ENCODE measurements around the gene ARHGAP26.

Gene ARHGAP26

DNA sequence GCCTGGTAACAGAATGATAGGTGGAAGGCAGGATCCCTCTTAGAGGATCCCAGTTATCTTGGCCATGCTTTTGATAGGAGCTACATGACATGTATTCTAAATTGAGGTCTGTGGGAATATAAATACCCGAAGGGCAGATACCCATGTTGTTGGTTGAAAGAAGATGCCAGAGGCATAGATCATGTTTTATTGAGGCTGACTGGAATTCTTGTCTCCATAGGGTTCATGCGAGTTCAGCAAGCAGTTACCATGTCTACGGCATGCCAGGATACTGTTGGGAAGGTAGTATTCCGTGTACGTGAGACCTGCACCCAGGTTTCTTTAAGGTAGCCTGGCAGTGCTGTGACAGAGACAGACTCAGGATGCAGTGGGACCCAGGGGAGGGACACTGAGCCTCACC is 402.6 kb downstream of the ARHGAP26 start:
- TF ChIP-seq, protein P1, sequence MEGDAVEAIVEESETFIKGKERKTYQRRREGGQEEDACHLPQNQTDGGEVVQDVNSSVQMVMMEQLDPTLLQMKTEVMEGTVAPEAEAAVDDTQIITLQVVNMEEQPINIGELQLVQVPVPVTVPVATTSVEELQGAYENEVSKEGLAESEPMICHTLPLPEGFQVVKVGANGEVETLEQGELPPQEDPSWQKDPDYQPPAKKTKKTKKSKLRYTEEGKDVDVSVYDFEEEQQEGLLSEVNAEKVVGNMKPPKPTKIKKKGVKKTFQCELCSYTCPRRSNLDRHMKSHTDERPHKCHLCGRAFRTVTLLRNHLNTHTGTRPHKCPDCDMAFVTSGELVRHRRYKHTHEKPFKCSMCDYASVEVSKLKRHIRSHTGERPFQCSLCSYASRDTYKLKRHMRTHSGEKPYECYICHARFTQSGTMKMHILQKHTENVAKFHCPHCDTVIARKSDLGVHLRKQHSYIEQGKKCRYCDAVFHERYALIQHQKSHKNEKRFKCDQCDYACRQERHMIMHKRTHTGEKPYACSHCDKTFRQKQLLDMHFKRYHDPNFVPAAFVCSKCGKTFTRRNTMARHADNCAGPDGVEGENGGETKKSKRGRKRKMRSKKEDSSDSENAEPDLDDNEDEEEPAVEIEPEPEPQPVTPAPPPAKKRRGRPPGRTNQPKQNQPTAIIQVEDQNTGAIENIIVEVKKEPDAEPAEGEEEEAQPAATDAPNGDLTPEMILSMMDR (IDR thresholded peaks at IDR 0.05; ENCODE audit: extremely low read depth, insufficient read depth, missing control alignments) = no peak
- in situ Hi-C loops (cut with MboI; ENCODE audit: low pct_unique_long_range_greater_than_20kb, low sequenced_read_pairs, unreplicated experiment) = no loop called here
- DNase-seq (ENCODE audit: low spot score) = no peak

DNA sequence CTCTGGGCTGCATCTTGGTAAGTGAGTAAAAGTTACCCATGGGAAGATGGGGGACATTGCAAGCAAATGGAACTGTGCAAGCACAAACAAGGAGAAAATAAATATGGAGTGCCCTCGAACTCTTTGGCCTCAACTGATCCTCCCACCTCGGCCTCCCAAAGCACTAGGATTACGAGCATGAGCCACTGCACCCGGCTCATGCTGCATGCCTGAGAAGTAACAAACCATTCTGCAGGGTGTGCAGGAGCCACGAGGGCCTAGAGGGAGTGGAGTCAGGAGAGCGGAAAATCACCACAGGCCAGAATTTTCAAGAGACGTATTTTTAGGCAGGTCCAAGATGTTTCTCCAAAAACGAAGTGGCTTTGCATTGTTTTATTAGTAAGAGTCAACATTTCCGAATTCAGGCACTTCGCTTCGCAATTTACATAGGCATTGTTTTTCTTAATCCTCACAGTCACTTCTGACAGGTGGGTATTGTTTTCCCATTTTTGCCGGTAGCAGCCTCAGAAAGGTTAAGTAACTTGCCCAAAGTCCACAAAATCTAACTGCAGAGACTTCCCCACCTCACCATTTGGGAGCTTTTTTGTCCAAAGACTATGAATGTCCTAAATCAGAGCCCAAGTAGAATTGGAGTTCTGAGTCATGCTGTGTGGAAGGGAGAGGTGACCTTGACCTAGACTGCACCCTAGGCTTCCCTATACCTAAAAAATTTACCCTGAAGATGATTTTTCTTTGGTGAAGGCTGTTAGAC is 403.1 kb downstream of the ARHGAP26 start:
- no peak for DNase-seq (ENCODE audit: low spot score)
- TF ChIP-seq, protein P1 (IDR thresholded peaks at IDR 0.05; ENCODE audit: extremely low read depth, insufficient read depth, missing control alignments) = no peak
- in situ Hi-C loops (cut with MboI; ENCODE audit: low pct_unique_long_range_greater_than_20kb, low sequenced_read_pairs, unreplicated experiment) = no loop called here

DNA sequence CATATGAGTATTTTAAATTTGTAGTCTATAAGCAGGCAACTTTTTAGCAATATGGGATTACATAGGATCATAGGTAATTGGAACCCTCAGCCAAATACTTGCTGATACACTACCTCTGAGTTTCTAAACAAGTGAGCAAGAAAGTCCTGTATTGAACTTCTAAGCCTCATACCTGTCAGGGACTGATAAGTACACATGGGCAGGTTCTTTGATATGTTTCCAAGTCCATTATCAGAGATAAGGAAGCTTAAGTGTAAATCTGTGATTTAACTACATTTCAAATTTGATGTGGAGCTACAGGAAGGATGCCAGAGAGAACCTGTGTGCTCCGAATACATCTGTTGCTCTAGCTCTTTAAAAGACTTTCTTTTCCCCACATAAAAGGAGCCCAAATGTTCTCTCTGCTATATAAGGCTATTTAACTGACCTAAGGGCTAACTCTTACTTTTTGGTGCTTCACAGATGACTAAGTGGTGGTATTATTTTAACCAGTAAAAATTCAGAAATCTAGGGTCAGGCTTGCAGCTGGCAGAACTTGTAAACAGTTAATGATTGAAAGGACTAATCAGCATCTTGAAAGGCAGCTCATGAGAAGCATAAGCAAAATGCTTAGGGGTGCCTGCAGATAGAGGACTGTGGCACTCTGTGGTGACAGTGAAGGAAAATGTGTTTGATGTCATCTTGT is 404.7 kb downstream of the ARHGAP26 start:
- in situ Hi-C loops (cut with MboI; ENCODE audit: low pct_unique_long_range_greater_than_20kb, low sequenced_read_pairs, unreplicated experiment) = no loop called here
- TF ChIP-seq, protein P1 (IDR thresholded peaks at IDR 0.05; ENCODE audit: extremely low read depth, insufficient read depth, missing control alignments) = no peak
- DNase-seq (ENCODE audit: low spot score) = peak; percentile 36

DNA sequence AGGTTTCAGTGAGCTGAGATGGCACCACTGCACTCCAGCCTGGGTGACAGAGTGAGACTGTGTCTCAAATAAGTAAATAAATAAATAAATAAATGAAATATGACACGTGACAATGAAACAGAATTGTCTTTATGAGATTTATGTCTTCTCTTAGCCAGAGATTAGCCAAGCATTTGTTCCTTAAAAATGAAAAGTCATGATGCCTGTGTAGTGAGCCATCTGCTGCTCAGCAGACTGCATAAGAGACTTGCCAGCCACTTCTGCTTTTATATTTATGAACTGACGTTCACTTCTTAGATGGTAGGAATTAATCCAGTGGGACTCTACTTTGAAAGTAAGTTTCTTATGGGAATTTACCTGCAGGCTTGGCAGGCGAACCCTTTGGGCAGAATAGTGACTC is 405.9 kb downstream of the ARHGAP26 start:
- in situ Hi-C loops (cut with MboI; ENCODE audit: low pct_unique_long_range_greater_than_20kb, low sequenced_read_pairs, unreplicated experiment) = no loop called here
- TF ChIP-seq, protein P1 (IDR thresholded peaks at IDR 0.05; ENCODE audit: extremely low read depth, insufficient read depth, missing control alignments) = peak; percentile 15
- DNase-seq (ENCODE audit: low spot score) = no peak

DNA sequence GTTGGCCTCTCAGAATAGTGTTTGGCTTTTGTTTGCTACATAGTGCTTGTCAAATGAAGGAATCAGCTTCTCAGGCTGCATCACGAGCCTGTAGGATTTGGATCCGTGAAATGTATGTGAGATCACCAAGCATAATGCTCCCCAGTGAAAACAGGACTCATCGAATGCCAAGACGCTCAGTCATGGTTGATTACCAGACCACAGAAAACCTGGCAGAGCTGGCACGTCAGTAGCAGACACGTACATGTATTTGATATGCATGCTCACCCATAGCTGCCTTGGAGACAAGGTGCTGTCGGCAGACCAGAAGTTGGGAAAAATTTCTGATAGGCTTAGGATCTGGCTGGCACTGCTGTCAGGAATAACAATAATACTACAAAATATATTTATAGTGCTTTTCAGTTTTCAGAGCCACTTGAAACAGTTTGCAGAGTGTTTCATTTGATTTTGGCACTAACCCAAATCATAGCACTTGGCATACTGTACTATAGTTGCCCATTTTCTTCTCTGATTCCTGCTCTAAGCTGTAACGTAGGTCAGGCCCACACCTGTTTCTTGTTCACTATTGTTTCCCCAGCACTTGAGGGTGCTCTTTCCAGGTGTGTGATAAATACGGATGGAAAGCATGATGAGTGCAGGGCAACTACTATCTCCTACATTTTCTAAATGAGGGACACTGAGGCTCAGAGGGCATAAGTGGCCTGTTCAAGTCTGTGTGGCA is 407.2 kb downstream of the ARHGAP26 start:
- TF ChIP-seq, protein P1 (IDR thresholded peaks at IDR 0.05; ENCODE audit: extremely low read depth, insufficient read depth, missing control alignments) = no peak
- in situ Hi-C loops (cut with MboI; ENCODE audit: low pct_unique_long_range_greater_than_20kb, low sequenced_read_pairs, unreplicated experiment) = no loop called here
- DNase-seq (ENCODE audit: low spot score) = no peak

DNA sequence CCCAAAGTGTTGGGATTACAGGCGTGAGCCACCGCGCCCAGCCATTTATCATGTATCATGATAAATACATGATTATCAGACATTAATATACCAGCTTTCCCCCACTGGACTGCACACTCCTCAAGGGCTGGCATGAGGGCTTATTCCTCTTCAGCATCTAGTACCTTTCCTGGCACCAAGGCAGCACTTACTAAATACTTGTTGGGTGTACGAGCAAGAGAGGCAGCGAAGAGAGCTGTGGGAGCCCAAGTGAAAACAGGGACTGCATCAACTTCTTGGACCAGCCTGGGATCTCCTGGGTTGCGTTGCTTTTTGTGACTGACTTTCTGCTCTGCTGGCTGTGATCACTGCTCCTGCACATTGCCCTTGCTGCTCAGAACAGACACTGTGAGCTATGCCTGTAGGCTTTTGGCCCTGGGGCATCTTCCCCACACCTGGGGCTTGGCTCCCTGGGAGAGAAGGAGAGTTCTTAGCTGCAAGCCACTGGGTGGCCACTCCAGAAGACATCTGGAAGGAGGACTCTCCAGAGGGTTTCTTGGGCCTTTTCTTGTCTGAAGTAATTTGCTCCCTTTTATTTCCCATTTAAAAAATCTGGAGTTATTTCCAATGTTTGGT is 409.1 kb downstream of the ARHGAP26 start:
- in situ Hi-C loops (cut with MboI; ENCODE audit: low pct_unique_long_range_greater_than_20kb, low sequenced_read_pairs, unreplicated experiment) = no loop called here
- DNase-seq (ENCODE audit: low spot score) = no peak
- TF ChIP-seq, protein P1 (IDR thresholded peaks at IDR 0.05; ENCODE audit: extremely low read depth, insufficient read depth, missing control alignments) = no peak
